GM19395 (cell line): ENCODE results near the gene PSMA7.

ENCODE experiments used
- ATAC-seq: cut with Tn5 transposase; IDR thresholded peaks from one replicate; pipeline ENCODE4 v1.9.1; 2021; ENCODE audit warnings: mild to moderate bottlenecking, moderate library complexity; ENCODE audit not compliant: unreplicated experiment

Gene PSMA7

DNA sequence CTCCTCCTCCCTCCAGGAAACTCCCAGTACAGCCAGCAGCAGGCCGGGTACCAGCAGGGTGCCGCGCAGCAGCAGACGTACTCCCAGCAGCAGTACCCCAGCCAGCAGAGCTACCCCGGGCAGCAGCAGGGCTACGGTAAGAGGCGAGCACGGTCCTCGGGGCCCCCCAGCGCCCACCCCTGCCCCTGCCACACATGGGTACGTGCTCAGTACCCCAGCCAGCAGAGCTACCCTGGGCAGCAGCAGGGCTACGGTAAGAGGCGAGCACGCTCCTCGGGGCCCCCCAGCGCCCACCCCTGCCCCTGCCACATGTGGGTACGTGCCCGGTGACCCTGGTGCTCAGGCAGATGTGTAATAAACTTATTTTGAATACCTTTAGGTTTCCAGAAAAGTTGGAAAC, 29.5 kb upstream of the PSMA7 start:
- ATAC-seq: no peak

DNA sequence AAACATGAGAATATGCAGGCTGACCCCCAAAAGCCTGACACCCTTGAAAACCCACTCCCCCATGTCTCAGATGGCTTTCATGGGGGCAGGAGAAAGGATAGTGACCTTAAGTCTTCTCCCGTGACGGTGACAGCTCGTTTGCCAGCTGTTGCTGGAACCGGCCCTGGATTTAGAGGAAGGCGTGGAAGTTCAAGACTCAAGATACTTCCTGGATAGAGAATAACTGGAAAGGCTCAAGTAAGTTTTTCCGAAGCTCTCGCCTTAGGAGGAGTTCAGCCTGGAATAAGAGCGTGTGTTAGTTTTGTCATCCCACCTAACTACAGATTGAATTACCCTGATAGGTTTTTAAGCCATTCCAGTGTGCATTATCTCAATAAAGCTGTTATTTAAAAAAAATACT, 28.1 kb upstream of the PSMA7 start:
- no peak for ATAC-seq

DNA sequence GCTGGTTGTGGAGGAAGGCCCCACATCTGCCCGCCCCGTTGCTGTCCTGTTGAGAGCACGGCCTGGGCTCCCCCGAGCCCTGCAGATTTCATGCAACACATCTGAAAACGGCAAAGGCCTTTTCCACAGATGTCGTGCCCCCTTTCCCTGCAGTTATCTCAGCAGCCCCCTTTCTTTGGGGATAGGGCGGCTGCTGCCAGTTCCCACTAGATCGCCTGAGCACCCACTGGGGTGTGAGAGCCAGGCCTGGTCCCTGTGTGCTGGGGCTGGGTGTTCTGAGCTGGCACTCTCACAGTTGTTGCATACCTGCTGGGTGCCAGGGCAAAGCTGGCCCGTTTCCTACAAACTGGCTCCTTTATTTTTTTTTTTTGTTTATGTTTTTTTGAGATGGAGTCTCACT, 27.3 kb upstream of the PSMA7 start:
- no peak for ATAC-seq

DNA sequence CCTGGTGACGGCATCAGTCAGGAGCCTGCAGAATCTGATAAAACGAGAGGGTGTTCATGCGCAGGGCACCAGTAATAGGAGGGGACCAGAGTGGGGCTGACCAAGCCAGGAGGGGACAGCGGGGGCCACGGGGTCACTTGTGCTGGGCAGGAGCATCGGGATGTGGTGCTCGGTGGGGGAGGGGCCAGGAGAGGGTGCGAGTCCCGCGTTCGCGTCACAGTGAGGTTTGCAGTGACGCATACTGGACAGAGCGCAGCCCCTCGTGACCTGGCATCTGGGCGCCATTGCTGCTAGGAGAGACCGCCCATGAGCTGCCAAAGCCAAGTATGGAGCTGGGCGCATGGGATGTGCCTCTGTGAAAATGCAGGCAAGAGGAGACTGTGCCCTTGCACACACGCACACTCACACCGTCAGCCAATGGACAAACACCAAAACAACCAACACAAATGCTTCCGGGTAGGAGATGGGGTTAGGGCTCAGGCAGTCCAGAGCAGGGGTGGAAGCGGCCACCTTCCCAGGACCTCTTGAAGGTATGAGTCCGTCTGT, 25.8 kb upstream of the PSMA7 start:
- ATAC-seq: no peak

DNA sequence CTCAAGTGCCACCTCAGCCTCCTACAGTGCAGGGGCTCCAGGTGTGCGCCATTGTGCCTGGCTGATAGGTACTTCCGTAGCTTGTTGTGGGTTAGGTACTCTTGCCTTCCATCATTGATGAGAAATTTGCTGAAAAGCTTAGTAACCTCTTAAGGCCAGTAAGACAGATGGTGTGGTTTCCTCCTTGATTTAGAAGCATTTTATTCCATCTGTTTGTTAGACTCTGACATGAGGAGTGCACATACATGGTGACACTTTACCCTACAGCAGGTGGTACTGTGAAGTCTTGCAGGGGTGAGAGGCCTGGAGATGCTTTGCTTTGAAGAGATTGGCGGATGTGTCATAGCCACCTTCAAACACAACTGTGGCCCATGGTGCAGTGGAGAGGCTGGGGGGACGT, 24.9 kb upstream of the PSMA7 start:
- ATAC-seq: no peak

DNA sequence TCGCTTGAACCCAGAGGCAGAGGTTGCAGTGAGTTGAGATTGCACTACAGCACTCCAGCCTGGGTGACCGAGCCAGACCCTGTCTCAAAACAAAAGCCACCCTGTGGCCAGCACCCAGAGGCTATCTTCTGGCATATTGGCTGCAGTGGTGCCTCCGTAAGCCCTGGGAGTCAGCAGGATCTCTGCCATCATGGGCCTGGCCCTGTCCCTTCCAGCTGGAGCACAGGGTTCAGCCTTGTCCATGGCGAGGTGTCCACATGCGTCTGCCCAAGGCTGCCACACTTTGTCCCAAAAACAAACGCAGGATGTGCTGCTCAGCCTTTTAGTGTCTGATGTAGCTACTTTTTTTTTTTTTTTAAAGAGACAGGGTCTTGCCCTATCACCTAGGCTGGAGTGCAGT, 24.3 kb upstream of the PSMA7 start:
- ATAC-seq: no peak

DNA sequence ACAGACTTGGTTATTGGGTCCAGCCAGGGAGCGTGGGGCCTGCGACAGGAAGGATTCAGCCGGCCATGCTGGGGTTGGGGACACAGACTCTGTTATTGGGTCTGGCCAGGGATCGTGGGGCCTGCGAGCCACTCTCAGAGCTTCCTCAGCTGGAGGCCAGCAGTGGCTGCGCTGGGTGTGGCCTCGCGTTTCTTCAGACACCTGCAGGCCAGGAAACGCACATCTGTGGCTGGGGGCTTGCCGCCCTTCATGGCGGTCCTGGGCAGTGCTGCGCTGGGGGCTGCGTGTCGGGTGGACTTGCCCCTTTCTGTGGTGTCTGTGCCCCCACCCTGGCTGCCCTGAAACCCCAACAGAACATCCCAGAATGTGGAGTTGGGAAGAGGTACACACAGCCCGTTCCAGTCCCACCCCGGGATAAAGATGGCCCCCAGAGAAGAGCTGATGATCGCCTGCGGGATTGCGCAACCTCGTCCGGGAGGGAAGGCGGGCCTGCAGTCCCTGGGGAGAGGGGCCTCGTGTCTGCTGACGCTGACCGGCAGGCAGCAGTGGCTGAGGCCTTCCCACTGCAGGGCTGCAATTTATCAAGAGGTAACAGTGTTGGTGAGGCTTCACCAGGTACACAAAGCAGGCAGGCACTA, 22.7 kb upstream of the PSMA7 start:
- no peak for ATAC-seq

DNA sequence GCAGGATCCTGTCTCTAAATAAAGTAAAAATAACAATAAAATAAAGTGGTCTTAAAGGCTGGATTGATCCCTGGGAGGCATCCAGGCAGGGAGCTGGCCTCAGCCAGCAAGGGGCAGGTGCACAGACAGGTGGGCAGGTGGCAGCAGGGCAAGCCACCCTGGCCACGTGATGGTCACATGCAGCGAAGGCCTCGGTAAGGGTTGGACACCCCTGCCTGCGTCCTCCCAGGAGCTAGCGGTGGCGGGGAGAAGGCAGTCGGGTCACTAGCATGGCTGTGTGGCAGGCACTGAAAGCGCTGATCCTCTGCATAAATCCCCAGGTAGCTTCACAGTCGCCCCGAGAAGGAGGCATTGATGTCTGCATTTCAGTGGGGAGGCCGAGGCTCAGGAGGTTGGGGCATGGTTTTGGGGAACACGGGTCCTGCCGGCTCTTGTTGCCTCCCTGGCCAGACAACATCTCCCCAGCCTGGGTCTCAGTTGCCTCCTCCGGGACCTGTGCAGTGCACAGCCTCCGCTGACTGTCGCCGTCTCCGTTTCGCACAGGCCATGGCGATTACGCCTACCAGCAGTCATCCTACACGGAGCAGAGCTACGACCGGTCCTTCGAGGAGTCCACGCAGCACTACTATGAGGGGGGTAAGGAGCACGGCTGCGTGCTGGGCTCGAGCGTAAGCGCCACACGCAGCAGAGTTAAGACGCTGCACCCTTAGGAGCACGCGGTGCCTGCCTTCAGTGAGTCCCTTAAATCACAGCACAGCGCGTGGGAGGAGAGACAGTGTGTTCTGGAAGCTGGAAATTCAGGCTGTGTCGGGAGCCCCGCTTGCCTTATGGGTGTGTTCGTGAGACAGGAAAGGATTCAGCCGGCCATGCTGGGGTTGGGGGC, 21.9 kb upstream of the PSMA7 start:
- no peak for ATAC-seq

DNA sequence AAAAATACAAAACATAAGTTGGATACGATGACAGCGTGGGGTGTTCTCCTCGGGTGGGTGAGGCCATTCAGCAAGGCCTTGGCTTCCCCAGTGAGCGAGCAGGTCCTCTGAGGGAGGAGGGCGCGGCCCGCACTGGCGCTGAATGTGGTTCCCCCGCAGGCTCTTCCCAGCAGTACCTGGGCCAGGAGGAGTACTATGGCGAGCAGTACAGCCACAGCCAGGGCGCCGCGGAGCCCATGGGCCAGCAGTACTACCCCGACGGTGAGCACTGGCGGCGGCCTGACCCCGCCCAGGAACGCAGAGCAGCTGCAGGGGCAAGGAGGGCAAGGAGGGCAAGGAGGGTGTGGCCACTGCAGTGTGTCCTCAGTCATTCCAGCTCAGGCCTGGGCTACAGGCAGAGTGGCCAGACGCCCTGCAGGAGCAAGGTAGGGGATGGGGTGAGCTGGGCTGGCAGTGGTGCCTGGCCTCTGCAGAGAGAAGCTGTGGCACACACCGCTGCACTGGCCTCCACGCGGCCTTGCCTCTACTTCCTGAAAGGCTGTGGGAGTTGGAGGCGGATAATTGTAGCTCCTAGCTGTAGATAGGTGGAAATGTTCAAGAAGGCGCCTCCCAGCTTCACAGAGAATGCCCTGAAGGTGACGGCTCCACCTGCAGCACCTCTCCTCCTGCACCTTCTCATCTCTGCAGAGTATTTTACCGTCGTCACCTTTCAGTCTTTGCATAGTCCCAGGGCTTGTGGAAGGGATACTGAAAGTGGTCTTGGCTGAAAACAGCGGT, 21.0 kb upstream of the PSMA7 start:
- no peak for ATAC-seq

DNA sequence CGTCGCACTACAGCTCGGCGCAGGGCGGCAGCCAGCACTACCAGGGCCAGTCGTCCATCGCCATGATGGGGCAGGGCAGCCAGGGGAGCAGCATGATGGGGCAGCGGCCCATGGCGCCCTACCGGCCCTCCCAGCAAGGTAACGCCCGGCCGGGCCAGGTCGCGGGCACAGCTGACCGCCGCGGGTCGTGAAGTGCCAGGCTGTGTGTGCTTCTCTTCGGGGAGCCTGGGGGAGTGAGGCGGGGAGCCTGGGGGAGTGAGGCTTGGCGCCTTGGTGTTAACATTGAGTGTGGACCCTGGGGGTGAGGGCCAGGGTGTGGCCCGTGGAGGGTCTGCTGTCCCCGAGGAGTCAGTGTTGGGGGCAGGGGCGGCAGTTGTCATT, 20.3 kb upstream of the PSMA7 start:
- ATAC-seq: no peak

DNA sequence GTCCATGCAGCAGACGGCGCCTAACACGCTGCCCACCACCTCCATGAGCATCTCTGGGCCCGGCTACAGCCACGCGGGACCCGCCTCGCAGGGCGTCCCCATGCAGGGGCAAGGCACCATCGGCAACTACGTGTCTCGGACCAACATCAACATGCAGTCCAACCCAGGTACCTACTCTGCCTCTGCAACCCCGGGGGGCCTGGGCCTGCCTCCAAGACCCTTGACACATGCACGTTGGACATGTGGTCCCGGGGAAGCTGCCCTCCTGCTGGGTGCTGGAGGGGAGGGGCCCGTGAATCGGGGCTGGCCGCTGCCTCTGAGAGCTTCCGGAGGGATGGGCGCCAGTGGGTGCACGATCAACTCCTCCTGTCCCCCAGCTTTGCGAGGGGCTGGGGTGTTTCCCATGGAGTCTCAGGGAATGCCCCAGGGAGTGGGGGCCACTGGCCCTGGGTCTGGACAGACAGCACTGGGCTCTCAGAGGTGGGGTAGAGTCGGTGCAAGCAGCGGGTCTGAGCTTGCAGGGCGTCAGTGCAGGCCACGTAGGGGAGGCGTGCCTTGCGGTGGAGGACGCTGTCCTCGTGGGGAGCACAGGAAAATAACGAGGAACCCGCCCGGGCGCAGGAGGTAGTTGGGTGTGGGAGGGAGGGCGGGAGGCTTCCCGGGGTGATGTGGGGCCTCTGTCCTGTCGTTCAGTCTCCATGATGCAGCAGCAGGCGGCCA, 19.7 kb upstream of the PSMA7 start:
- no peak for ATAC-seq

DNA sequence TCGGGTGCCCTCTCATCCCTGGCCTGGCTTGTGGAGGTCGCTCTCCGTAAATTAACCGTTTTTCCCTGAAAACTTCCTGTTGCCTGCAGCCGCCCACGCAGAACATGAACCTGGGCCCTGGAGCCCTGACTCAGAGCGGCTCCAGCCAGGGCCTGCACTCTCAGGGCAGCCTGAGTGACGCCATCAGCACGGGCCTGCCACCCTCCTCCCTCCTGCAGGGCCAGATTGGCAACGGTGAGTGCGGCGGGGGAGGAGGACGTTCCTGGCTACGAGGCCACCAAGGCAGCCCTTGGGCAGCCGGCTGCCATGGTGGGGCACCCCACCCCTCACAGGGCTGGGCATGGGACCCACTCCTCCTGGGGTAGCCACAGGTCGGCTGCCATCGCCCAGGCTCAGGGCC, 18.2 kb upstream of the PSMA7 start:
- ATAC-seq: no peak

DNA sequence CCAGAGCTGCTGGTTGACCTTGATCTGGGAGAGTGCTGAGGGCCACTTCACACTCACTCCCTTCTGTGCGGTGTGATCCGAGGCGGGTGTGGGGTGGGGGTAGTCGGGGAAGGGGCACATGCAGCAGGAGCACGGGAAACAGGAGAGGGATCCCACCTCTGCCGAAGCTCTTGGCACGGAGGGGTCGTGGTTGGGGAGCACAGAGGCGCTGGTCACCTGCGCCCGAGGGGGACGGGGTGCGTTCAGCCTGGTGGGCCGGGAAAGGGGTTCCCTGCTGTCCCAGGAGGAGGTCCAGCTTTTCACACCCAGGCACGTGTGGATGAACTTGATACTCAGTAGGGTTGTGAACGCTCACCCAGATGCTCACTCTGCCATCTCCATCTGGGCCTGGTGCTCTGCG, 17.7 kb upstream of the PSMA7 start:
- no peak for ATAC-seq

DNA sequence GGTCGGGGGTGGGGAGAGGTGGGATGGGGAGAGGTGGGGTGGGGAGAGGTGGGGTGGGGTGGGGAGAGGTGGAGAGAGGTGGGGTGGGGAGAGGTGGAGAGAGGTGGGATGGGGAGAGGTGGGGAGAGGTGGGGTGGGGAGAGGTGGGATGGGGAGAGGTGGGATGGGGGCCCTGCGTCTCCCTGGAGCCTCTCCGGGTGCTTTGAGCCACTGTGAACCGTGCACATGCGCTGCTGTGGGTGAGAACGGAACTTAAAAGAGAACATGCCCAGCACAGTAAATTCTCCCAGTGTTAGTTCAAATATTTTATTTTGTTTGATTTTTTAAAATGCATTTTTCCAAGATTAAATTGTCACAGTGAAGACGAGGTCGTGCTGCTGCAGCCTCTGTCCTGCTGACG, 17.1 kb upstream of the PSMA7 start:
- no peak for ATAC-seq

DNA sequence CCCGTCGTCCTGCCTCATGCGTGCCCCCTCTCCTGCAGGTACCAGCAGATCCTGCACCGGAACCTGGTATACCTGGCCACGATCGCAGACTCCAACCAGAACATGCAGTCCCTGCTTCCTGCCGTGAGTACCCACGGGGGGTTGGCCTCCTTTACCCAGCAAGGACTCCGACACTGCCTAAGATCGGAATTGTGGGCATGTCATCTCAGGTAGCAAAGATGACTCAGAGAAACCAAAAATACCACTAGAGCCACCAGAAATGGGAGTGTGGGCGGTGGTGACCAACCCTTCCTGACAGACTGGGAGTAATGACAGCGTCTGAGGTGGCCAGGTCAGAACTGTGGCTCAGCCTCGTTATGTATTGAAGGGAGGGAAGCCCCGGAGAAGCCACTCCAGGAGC, 16.6 kb upstream of the PSMA7 start:
- ATAC-seq: no peak

DNA sequence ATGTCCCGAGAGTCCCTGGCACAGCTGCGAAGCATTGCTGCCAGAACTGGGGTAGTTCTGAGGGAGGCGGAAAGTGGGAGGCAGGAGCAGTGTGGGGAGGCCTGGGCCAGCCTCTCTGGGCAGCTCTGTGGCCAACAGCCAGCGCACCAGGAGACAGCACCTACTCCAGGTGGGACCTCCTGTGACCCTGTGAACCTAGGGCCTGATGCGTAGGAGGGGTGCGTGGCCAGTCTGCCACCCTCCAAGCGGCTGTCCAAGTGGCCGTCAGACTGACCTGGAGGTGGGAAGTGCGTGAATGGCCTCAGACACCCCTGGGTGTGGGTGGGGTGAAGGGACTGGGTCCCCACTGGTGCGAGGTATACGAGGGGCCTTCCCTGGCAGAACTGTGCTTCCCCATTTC, 15.9 kb upstream of the PSMA7 start:
- no peak for ATAC-seq

DNA sequence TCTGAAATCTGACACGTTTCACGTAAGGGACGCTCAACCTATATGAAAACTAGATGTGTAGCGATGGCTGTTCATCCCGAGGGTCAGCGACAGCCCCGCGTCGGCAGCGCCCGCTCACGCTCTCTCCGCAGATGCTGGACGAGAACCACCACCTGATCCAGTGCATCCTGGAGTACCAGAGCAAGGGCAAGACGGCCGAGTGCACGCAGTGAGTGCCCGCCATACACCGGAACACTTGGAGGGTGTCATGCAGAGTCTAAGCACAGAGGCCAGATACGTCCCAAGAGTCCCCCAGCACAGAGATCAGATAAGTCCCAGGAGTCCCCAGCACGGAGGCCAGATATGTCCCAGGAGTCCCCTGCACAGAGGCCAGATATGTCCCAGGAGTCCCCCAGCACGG, 15.3 kb upstream of the PSMA7 start:
- ATAC-seq: no peak

DNA sequence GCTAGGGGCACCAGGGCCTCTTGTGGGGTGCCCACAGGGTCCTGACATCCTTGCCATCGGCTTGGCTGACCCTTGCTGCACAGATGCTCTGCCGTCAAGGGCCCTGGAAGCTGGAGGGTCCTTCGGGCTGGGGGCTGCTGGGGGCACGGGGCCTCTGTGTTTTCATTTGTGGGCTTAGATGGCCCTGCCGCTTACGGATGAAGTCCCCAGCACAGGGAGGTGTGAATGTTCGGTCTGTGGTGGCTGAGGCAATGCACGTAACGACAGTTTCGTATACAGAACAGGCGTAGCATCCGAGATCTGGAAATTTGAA, 14.8 kb upstream of the PSMA7 start:
- no peak for ATAC-seq

DNA sequence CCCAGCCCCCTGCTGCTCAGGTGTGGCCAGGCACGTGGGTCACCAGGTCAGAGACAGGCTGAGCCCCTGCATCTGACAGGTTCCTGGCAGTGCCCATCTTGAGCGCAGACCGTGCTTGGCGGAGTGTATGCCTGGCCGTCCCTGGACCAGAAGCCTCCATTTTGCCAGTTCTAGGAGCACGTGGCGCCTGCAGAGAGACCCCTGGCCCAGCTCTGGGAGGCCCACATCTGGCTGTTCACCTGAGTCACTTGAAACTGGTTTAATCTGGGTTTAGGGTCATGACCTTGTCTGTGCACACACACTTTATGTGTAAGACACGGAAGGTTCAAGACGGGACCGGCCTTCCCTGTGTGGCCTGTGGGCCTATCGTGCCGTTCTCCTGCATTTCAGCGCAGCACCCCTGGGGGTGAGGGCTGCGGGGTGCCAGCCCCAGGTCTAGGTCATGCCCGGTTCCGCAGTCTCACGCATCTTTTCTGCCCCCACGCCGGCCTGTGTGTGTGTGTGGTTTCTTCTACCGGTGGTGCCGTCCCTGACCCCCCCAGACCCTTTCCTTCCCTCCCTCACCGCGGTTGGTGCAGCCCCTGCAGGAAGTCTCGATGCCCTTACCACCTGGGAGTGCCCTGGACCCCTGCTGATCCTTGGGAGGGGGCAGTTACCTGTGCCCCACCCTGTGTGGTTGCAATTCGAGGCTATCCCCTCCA, 14.3 kb upstream of the PSMA7 start:
- no peak for ATAC-seq

DNA sequence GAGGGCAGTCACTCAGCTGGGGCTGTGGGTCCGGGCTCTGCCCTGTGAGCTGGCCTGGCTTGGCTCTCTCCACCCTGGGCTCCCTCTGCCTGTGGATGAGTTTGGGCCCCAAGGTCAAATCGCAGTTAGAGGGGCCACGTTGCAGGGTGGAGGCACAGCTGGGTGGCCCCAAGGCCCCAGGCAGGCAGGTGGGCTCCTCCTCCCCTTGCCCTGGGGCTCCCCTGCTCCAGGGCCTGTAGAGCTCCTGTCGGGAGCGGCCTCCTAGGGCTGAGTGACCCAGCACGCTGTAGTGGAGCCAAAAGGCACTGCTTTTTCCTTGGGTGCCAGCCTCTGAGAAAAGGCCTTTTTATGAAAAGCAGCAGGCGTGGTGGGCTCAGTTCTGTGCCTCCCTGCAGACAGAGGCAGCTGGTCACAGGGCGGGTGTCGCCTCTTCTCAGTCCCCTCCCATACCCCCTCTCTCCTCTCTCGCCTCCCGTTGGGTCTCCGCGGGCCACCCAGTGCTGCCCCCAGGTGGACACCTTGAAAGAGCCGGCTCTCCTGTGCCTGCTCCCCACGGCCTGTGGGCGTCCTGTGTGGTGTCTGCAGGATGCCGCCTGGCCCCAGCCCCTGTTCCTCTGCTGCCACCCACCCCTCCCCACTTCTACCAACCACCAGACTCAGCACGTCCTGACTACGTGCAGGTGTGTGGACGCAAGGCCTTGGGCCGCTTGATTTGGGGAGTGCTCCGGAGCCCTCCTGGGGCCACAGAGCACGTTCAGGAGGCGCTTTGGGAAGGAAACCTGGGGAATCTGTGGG, 13.6 kb upstream of the PSMA7 start:
- ATAC-seq: no peak
